ENCODE data around the gene ANO2.

Gene ANO2

GRCh38 chr12:5524769-5525436 is 420.2 kb downstream of the ANO2 start:
- in situ Hi-C loops (cut with HindIII; ENCODE audit: low pct_ligation_motif_present, low sequenced_read_pairs): no loop called here
- DNase-seq: no peak
- H3K36me3 ChIP-seq (replicated peaks): no peaks in the 10 kb centered on the region
- no peak overlapping the region for H3K27ac ChIP-seq
- H3K27me3 ChIP-seq (replicated peaks): no peaks in the 10 kb centered on the region
- no peak for TF ChIP-seq CTCF (IDR thresholded peaks at IDR 0.05; ENCODE audit: low read depth, low read length, missing control alignments)
- no peak overlapping the region for H3K4me3 ChIP-seq (ENCODE audit: low read depth, low read length)

GRCh38 chr12:5524116-5524768 is 420.8 kb downstream of the ANO2 start:
- no peak overlapping the region for H3K27ac ChIP-seq
- in situ Hi-C loops (cut with HindIII; ENCODE audit: low pct_ligation_motif_present, low sequenced_read_pairs): no loop called here
- TF ChIP-seq CTCF (IDR thresholded peaks at IDR 0.05; ENCODE audit: low read depth, low read length, missing control alignments): no peak
- H3K27me3 ChIP-seq (replicated peaks): no peaks in the 10 kb centered on the region
- no peak for DNase-seq
- H3K4me3 ChIP-seq (ENCODE audit: low read depth, low read length): no peak overlapping the region
- H3K36me3 ChIP-seq (replicated peaks): no peaks in the 10 kb centered on the region

- Histone ChIP-seq H3K4me3 (ENCODE audit: low read depth, low read length) (no peak overlapping the region), H3K27ac (no peak overlapping the region), H3K36me3 (replicated peaks) (no peaks in the 10 kb centered on the region), H3K27me3 (replicated peaks) (no peaks in the 10 kb centered on the region)
- in situ Hi-C loops (cut with HindIII; ENCODE audit: low pct_ligation_motif_present, low sequenced_read_pairs): no loop called here
- DNase-seq: no peak
- TF ChIP-seq CTCF (IDR thresholded peaks at IDR 0.05; ENCODE audit: low read depth, low read length, missing control alignments): no peak
These were observed 421.5 kb downstream of the ANO2 start for GRCh38 chr12:5523396-5524115.

GRCh38 chr12:5522432-5523335 is 422.4 kb downstream of the ANO2 start:
- Histone ChIP-seq H3K27me3 (replicated peaks) (no peaks in the 10 kb centered on the region), H3K27ac (no peak overlapping the region), H3K36me3 (replicated peaks) (no peaks in the 10 kb centered on the region), H3K4me3 (ENCODE audit: low read depth, low read length) (no peak overlapping the region)
- TF ChIP-seq CTCF (IDR thresholded peaks at IDR 0.05; ENCODE audit: low read depth, low read length, missing control alignments): no peak
- no peak for DNase-seq
- in situ Hi-C loops (cut with HindIII; ENCODE audit: low pct_ligation_motif_present, low sequenced_read_pairs): no loop called here

- H3K4me3 ChIP-seq (ENCODE audit: low read depth, low read length): no peak overlapping the region
- in situ Hi-C loops (cut with HindIII; ENCODE audit: low pct_ligation_motif_present, low sequenced_read_pairs): no loop called here
- no peak for DNase-seq
- no peak overlapping the region for H3K27ac ChIP-seq
- no peaks in the 10 kb centered on the region for H3K27me3 ChIP-seq (replicated peaks)
- no peaks in the 10 kb centered on the region for H3K36me3 ChIP-seq (replicated peaks)
- no peak for TF ChIP-seq CTCF (IDR thresholded peaks at IDR 0.05; ENCODE audit: low read depth, low read length, missing control alignments)
These were observed 423.4 kb downstream of the ANO2 start for GRCh38 chr12:5521456-5522325.
